Bronchus fibroblast of lung (primary cell): ENCODE data around the gene PMM1. TPM values are rescaled to one million over a fixed set of nuclear protein-coding genes. Genes with fewer than 3 reads are reported as not detected.

Experiments used
- total RNA-seq: library from RNA; depleted of rRNA; stranded (reverse); fragments of >200 nt; gene quantifications from 2 replicates; pipeline ENCODE4 v1.2.3, GENCODE V29; 2015

The PMM1 gene
- total RNA-seq: 75.3 and 78.5 TPM in 2 replicates

DNA sequence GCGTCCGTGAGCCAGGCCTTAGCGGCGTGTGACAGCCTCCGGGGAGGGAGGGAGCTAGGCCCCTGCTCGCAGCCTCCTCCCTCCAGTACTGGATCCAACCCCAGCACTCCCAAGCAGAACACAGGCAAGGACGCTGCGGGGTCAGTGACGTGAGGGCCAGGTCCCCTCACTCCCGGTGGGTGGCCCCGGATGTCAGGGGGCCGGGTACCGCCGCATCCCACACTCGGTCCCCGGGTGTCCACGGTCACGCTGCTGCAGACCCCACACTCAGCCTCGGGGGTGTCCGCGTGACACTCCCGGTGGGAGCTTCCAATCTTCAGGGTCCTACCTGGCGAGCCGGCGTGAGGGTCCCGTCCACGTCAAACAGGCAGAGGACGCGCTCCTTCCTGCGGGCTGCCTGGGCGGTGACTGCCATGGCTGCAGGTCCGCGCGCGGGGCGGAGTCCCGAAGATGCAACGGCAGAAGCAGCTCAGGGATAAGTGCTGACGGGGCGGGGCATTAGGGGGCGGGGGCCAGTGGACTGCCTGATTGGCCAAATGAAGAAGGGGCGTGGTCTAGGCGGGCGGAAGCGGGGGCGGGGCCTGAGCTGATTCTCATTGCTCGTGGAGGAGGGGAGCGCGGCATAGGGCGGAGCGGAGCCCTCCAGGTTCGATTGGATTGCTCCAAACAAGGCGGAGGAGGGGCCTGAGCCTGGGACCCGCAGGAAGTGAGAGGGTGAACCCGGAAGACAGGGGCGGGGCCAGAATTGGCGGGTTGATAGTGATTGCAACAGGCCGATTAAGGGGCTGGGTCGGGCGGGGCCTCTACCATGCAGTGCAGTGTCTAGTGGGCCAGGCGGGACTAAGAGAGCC, at the start of gene PMM1:
PMM1 (minus strand) TSS at position 450 of the 851 bp plus-strand sequence; CDS start at position 415, 35 bp downstream.

DNA sequence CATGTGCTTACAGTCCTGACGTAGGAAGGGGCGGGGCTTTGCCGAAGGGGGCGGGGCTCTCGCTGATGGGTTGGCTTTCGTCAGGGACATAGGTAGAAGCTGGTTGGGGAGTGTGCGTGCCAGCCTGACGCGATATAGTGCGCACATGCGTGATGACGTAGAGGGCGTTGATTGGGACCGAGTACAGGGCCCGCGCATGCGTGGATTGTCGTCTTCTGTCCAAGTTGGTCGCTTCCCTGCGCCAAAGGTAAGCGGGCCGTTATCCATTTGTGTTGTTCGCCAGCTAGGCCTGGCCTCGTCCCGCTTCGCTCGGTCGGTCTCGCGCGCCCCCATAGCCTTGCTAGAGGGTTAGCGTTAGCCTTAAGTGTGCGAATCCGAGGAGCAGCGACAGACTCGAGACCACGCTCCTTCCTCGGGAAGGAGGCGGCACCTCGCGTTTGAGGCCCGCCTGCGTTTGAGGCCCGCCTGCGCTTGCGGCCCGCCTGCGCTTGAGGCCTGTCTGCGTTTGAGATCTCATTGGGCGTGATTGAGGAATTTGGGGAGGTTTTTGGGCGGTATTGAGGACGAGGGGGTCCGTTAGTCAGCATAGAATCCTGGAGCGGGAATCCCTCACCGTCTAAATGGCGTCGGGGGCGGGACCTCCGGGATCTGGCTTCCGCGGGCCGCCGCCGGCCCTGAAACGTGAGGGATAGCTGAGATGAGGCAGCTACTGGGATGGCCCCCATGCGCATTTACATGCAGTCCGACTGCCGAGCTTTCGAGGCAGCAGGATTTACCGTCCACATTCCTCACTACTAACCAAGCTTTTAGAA, 31.7 kb upstream of the PMM1 start, which contains the start of gene XRCC6:
XRCC6 (plus strand) TSS at position 197 of the 812 bp plus-strand sequence. CDS start 710 bp downstream, outside the sequence.

GRCh38 chr22:41620589-41621098, 31.0 kb upstream of the PMM1 start, which contains the start of gene DESI1:
Gene DESI1 (minus strand): TSS chr22:41621043. CDS start chr22:41620839, 204 bp downstream.

DNA sequence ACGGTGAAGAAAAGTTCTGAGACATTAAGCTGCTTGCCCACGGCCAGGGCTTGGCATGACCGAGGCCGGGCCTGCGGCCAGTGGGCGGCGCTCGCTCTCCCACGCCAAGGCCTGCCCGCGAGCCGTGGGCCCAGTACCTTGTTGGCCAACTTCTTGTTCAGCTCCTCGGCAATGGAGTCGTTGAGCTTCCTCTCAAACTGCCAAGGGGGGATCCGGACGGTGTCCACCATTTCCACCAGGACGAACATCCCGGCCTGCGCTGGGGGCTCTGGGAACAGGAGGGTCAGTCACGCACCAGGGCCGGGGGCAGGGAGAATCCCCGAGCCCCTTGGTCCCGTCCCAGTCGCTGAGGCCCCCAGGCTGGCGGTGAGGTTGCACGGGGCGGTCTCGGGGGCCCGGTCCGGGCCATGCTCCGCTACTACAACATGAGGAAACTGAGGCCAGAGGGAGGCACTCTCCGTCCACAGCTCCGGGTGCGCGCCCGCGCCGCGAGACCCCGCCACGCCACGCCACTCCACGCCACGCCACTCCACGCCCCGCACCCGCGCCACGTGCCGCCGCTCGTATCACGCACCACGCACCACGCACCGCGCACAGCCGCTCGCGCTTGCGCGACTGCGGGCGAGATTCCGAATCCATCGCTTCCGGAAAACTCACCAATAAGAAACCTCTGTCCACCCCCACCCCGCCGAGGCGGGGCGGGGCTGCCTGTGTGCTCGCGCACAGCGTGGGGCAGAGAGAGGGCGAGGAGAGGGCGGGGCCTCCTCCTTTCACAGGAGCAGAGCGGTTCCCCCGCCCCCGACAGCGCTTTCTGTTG, 45.6 kb downstream of the PMM1 start, which contains the start of gene POLR3H:
POLR3H (minus strand) TSS at position 617 of the 817 bp plus-strand sequence; CDS start at position 248, 369 bp downstream.

Other genes with a start within 250 kb of the PMM1 start
- 3.7 TPM in 2 replicates for gene TEF, start 207.9 kb downstream of the PMM1 start, total RNA-seq
- 21.9 and 23.2 TPM in 2 replicates for gene TOB2, start 143.0 kb downstream of the PMM1 start, total RNA-seq
- gene PHF5A, start 121.1 kb downstream of the PMM1 start, total RNA-seq: 52.2 and 61.0 TPM in 2 replicates
- 79.2 and 83.8 TPM in 2 replicates for gene ACO2, start 120.7 kb downstream of the PMM1 start, total RNA-seq
- 14.0 and 14.8 TPM in 2 replicates for gene POLR3H, start 45.4 kb downstream of the PMM1 start, total RNA-seq
- gene CSDC2, start 28.8 kb downstream of the PMM1 start, total RNA-seq: 14.1 and 15.5 TPM in 2 replicates
- gene DESI1, start 31.2 kb upstream of the PMM1 start, total RNA-seq: 18.3 and 20.1 TPM in 2 replicates
- gene XRCC6, start 31.5 kb upstream of the PMM1 start, total RNA-seq: 396 and 414 TPM in 2 replicates
- 144 and 149 TPM in 2 replicates for gene SNU13, start 99.0 kb upstream of the PMM1 start, total RNA-seq
- gene MEI1, start 109.7 kb upstream of the PMM1 start, total RNA-seq: 0.50 and 1.2 TPM in 2 replicates
- gene CCDC134, start 210.8 kb upstream of the PMM1 start, total RNA-seq: 8.4 and 9.5 TPM in 2 replicates
- gene SREBF2, start 243.3 kb upstream of the PMM1 start, total RNA-seq: 99.9 and 103 TPM in 2 replicates